ENCODE results near the gene ABCF1.

GRCh38 chr6:30530014-30530413 lies 41.2 kb upstream of the ABCF1 start:
- TF ChIP-seq CTCF (IDR thresholded peaks at IDR 0.05) = no peak
- TF ChIP-seq POLR2A (IDR thresholded peaks at IDR 0.05) = no peak

Measured in prostate gland (tissue), 2 donors.